CD14-positive monocyte (primary cell): ENCODE results near the gene YDJC. TPM values are rescaled to one million over a fixed set of nuclear protein-coding genes. Genes with fewer than 3 reads are reported as not detected.
A peak's percentile ranks its signal among the peaks of the same experiment; 100 is the strongest.
"Not testable (repeated sequence)": the region's sequence is repeated elsewhere in the genome, so short reads cannot be mapped to it uniquely, and the experiment has no call there.

Source experiments
- DNase-seq, 3 donors: peaks; one replicate each; pipeline ENCODE4 v3.0.0-alpha.2; 2011 to 2022
- H2AFZ ChIP-seq: 2 replicates; pipeline ENCODE4 v1.6.0; 2012; ENCODE audit warnings: mild to moderate bottlenecking, low read depth, low read length, inconsistent platforms; ENCODE audit not compliant: insufficient read depth, poor library complexity, severe bottlenecking
- H3K27ac ChIP-seq, 2 donors: 1 replicate in 1 of 2; 2 replicates in 1 of 2; pipeline ENCODE4 v1.5.1; 2012 to 2013; ENCODE audit warnings: low read length in 2 of 2, control low read depth in 1 of 2, inconsistent platforms in 1 of 2, low read depth in 1 of 2, mild to moderate bottlenecking in 1 of 2
- H3K27me3 ChIP-seq, 2 donors: one replicate each; pipeline versions ENCODE4 v1.6.0 to v1.6.1; 2011 to 2013; ENCODE audit warnings: low read length in 2 of 2; ENCODE audit not compliant: control insufficient read depth in 2 of 2, insufficient read depth in 2 of 2
- H3K36me3 ChIP-seq, 2 donors: replicated peaks in 1 of 2; 1 replicate in 1 of 2; 2 replicates in 1 of 2; pipeline versions ENCODE4 v1.5.1 to v1.6.1; 2012 to 2013; ENCODE audit warnings: low read length in 2 of 2, control low read depth in 1 of 2, inconsistent platforms in 1 of 2, mild to moderate bottlenecking in 1 of 2; ENCODE audit not compliant: insufficient read depth in 2 of 2, control insufficient read depth in 1 of 2
- H3K4me1 ChIP-seq, 2 donors: 1 replicate in 1 of 2; 2 replicates in 1 of 2; pipeline versions ENCODE4 v1.5.1 to v1.6.1; 2012 to 2013; ENCODE audit warnings: low read length in 2 of 2, control low read depth in 1 of 2, inconsistent platforms in 1 of 2, mild to moderate bottlenecking in 1 of 2, moderate library complexity in 1 of 2; ENCODE audit not compliant: insufficient read depth in 2 of 2, control insufficient read depth in 1 of 2
- H3K4me2 ChIP-seq: replicated peaks from 2 replicates; pipeline ENCODE3; 2012; ENCODE audit warnings: low read length, moderate library complexity, mild to moderate bottlenecking; ENCODE audit not compliant: poor library complexity, severe bottlenecking; ENCODE audit errors: extremely low read depth
- H3K4me3 ChIP-seq, 3 experiments: fragments of 200-600 bp in 1 of 3; sonication (generic) in 1 of 3; replicated peaks in 1 of 3; 1 replicate in 2 of 3; 2 replicates in 1 of 3; pipeline ENCODE4 v1.5.1; 2011 to 2013; ENCODE audit warnings: low read length in 3 of 3, mild to moderate bottlenecking in 3 of 3, control low read depth in 2 of 3, low read depth in 2 of 3, inconsistent platforms in 1 of 3, moderate library complexity in 1 of 3
- H3K79me2 ChIP-seq: 2 replicates; pipeline ENCODE4 v1.6.0; 2012; ENCODE audit warnings: mild to moderate bottlenecking, control low read depth, inconsistent platforms, low read length, moderate library complexity; ENCODE audit not compliant: insufficient read depth
- H3K9ac ChIP-seq: 2 replicates; pipeline ENCODE4 v1.6.0; 2017; ENCODE audit warnings: low read length, mild to moderate bottlenecking; ENCODE audit not compliant: insufficient read depth, poor library complexity, severe bottlenecking
- H3K9me3 ChIP-seq, 2 donors: replicated peaks in 1 of 2; 1 replicate in 1 of 2; 2 replicates in 1 of 2; pipeline versions ENCODE4 v1.5.1 to v1.6.1; 2012 to 2013; ENCODE audit warnings: low read length in 2 of 2, control low read depth in 1 of 2; ENCODE audit not compliant: control insufficient read depth in 1 of 2, insufficient read depth in 1 of 2
- H4K20me1 ChIP-seq: 2 replicates; pipeline ENCODE4 v1.6.0; 2012; ENCODE audit warnings: mild to moderate bottlenecking, low read length, control low read depth, moderate library complexity; ENCODE audit not compliant: insufficient read depth
- H3K27ac Mint-ChIP-seq, 7 donors: one replicate each; pipeline ENCODE4 v1.8.0; 2020; ENCODE audit warnings: mild to moderate bottlenecking in 7 of 7, mixed read lengths in 7 of 7, moderate library complexity in 6 of 7, inconsistent platforms in 2 of 7
- H3K27me3 Mint-ChIP-seq, 3 donors: one replicate each; pipeline ENCODE4 v1.8.0; 2021 to 2022; ENCODE audit warnings: low read depth in 3 of 3, mild to moderate bottlenecking in 3 of 3, mixed read lengths in 3 of 3, moderate library complexity in 3 of 3, inconsistent platforms in 1 of 3
- H3K36me3 Mint-ChIP-seq, 2 donors: one replicate each; pipeline ENCODE4 v1.8.0; 2020; ENCODE audit warnings: mixed read lengths in 2 of 2, inconsistent platforms in 1 of 2, mild to moderate bottlenecking in 1 of 2
- H3K4me1 Mint-ChIP-seq: one replicate; pipeline ENCODE4 v1.8.0; 2020; ENCODE audit warnings: mild to moderate bottlenecking, mixed read lengths
- H3K4me3 Mint-ChIP-seq, 2 donors: one replicate each; pipeline ENCODE4 v1.8.0; 2020; ENCODE audit warnings: mild to moderate bottlenecking in 2 of 2, mixed read lengths in 2 of 2, moderate library complexity in 1 of 2
- H3K9me3 Mint-ChIP-seq, 7 donors: one replicate each; pipeline ENCODE4 v1.8.0; 2020 to 2022; ENCODE audit warnings: mixed read lengths in 7 of 7, mild to moderate bottlenecking in 6 of 7, moderate library complexity in 6 of 7, inconsistent platforms in 2 of 7
- WGBS: methylation state at CpG from one replicate; pipeline ENCODE4 v1.1.5; 2013; ENCODE audit warnings: missing lambda C conversion rate; ENCODE audit not compliant: insufficient coverage; 5-methylcytosine and 5-hydroxymethylcytosine counted together
- intact Hi-C, 2 donors: fragments of 100-400 bp; cut with micrococcal nuclease; formaldehyde crosslinking; loops; one replicate each; pipeline versions ENCODE4 v1.15.0 to v1.15.1; 2023
- polyA plus RNA-seq, 3 donors: library from polyadenylated mRNA; depleted of rRNA in 1 of 3; unstranded in 2 of 3; stranded (reverse) in 1 of 3; fragments of 300-500 nt in 2 of 3; fragments of >200 nt in 1 of 3; fragmentation: Illumina TruSeq in 2 of 3; gene quantifications; 1 replicate in 2 of 3; 2 replicates in 1 of 3; pipeline ENCODE4 v1.2.3, GENCODE V29; 2012 to 2021
- TF ChIP-seq, protein P1 (sequence below): fragments of 200-600 bp; IDR thresholded peaks from one replicate; pipeline ENCODE4 v1.8.0; 2022; ENCODE audit warnings: antibody characterized with exemption, mild to moderate bottlenecking

YDJC gene
- polyA plus RNA-seq, 3 donors, result 26.5 to 32.9 (median 26.7) TPM

DNA sequence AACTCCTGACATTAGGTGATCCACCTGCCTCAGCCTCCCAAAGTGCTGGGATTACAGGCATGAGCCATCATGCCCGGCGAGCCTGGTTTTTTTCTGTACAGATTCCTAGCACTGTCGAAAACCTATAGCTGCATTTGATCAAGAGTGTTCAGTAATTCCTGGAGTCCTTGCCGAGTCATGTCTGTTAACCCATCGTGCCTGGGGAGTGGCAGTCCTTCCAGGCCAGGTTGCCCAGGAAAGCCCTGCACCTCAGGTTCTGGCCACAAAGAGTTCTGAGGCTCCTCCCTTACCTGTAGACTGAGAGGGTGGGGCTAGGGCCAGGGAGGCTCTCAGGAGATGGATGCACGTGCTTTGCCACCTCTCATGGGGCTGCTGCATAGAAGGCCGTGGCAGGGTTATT, 17.0 kb downstream of the YDJC start:
- no peak overlapping the region for H3K4me3 Mint-ChIP-seq
- no peak overlapping the region for H3K4me3 ChIP-seq
- 100% methylated on average over 5 of the region's 7 CpGs for WGBS
- H2AFZ ChIP-seq, result no peak overlapping the region
- H3K4me1 ChIP-seq, result no peaks in the 10 kb centered on the region
- no peaks in the 10 kb centered on the region for H3K9me3 Mint-ChIP-seq
- no peak overlapping the region for H3K27ac ChIP-seq
- no peak overlapping the region for H3K27ac Mint-ChIP-seq
- H3K79me2 ChIP-seq, result peaks cover 100% of the 10 kb centered on the region
- peaks cover 11% of the 10 kb centered on the region for H3K4me1 Mint-ChIP-seq
- H3K4me2 ChIP-seq, result no peak overlapping the region
- peaks cover 0 to 1% (median 0%) of the 10 kb centered on the region in 3 donors for H3K27me3 Mint-ChIP-seq
- H3K9me3 ChIP-seq, result no peaks in the 10 kb centered on the region
- H3K9ac ChIP-seq, result no peak overlapping the region
- no peaks in the 10 kb centered on the region for H3K27me3 ChIP-seq
- no peak for DNase-seq
- intact Hi-C loops, result no loop called here
- H4K20me1 ChIP-seq, result peaks cover 99% of the 10 kb centered on the region
- TF ChIP-seq, protein P1, sequence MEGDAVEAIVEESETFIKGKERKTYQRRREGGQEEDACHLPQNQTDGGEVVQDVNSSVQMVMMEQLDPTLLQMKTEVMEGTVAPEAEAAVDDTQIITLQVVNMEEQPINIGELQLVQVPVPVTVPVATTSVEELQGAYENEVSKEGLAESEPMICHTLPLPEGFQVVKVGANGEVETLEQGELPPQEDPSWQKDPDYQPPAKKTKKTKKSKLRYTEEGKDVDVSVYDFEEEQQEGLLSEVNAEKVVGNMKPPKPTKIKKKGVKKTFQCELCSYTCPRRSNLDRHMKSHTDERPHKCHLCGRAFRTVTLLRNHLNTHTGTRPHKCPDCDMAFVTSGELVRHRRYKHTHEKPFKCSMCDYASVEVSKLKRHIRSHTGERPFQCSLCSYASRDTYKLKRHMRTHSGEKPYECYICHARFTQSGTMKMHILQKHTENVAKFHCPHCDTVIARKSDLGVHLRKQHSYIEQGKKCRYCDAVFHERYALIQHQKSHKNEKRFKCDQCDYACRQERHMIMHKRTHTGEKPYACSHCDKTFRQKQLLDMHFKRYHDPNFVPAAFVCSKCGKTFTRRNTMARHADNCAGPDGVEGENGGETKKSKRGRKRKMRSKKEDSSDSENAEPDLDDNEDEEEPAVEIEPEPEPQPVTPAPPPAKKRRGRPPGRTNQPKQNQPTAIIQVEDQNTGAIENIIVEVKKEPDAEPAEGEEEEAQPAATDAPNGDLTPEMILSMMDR, result no peak
- H3K36me3 ChIP-seq, result peaks cover 42 to 64% of the 10 kb centered on the region in 2 donors
- peaks cover 43 to 67% of the 10 kb centered on the region in 2 donors for H3K36me3 Mint-ChIP-seq

- Histone ChIP-seq H2AFZ (no peak overlapping the region), H3K9me3 (no peaks in the 10 kb centered on the region), H3K9ac (no peak overlapping the region), H3K36me3 (peaks cover 42 to 64% of the 10 kb centered on the region in 2 donors), H3K4me3 (no peak overlapping the region), H3K4me2 (no peak overlapping the region), H3K4me1 (no peaks in the 10 kb centered on the region), H3K79me2 (peaks cover 100% of the 10 kb centered on the region), H4K20me1 (peaks cover 100% of the 10 kb centered on the region), H3K27me3 (no peaks in the 10 kb centered on the region), H3K27ac (no peak overlapping the region)
- peaks cover 22% of the 10 kb centered on the region for H3K4me1 Mint-ChIP-seq
- TF ChIP-seq, protein P1, result no peak
- intact Hi-C loops, result no loop called here
- no peak for DNase-seq
- 96% methylated on average over 3 of the region's 4 CpGs for WGBS
- H3K27me3 Mint-ChIP-seq, result no peaks in the 10 kb centered on the region
- H3K9me3 Mint-ChIP-seq, result no peaks in the 10 kb centered on the region
- H3K27ac Mint-ChIP-seq, result peak overlapping the region in 5 of 7 donors; percentile 41 to 83 (median 49)
- peaks cover 43 to 58% of the 10 kb centered on the region in 2 donors for H3K36me3 Mint-ChIP-seq
- no peak overlapping the region for H3K4me3 Mint-ChIP-seq
Measured at GRCh38 chr22:21611210-21611977, 18.4 kb downstream of the YDJC start.

GRCh38 chr22:21609556-21610157, 20.2 kb downstream of the YDJC start:
- H3K9ac ChIP-seq, intact Hi-C loops, H3K9me3 ChIP-seq, H3K27me3 Mint-ChIP-seq, H3K27me3 ChIP-seq, H3K4me1 ChIP-seq, H3K4me3 ChIP-seq, H3K27ac ChIP-seq, H3K9me3 Mint-ChIP-seq, H2AFZ ChIP-seq, DNase-seq, H3K4me3 Mint-ChIP-seq, H3K4me2 ChIP-seq: not testable (repeated sequence)
- H4K20me1 ChIP-seq, result peaks cover 100% of the 10 kb centered on the region
- H3K4me1 Mint-ChIP-seq, result peaks cover 32% of the 10 kb centered on the region
- 96% methylated on average over 7 of the region's 11 CpGs for WGBS
- H3K27ac Mint-ChIP-seq, result peak overlapping the region in 1 of 7 donors; percentile 63
- peaks cover 100% of the 10 kb centered on the region for H3K79me2 ChIP-seq
- H3K36me3 Mint-ChIP-seq, result peaks cover 36 to 54% of the 10 kb centered on the region in 2 donors
- H3K36me3 ChIP-seq, result peaks cover 36 to 47% of the 10 kb centered on the region in 2 donors
